ENCODE results near the gene VCP. TPM values are rescaled to one million over a fixed set of nuclear protein-coding genes. Genes with fewer than 3 reads are reported as not detected.

The VCP gene
- 233 to 308 TPM (median 293 TPM) in 5 replicates for total RNA-seq (2022; extraction: Qiagen RNA extraction)

GRCh38 chr9:35072461-35073278 is at the start of gene VCP:
Gene VCP (minus strand): TSS chr9:35072625. CDS start chr9:35072353, 272 bp downstream.

GRCh38 chr9:35115680-35116538 is 43.5 kb upstream of the VCP start, which contains the start of gene ATOSB:
Gene ATOSB (minus strand): TSS chr9:35115862. CDS start chr9:35108274, 7,588 bp downstream.

GRCh38 chr9:35102769-35103659 is 30.6 kb upstream of the VCP start, which contains the start of gene STOML2:
Gene STOML2 (minus strand): TSS chr9:35103131. CDS start chr9:35103094, 37 bp downstream.

GRCh38 chr9:35096035-35096849 is 23.8 kb upstream of the VCP start, which contains the start of gene PIGO:
Gene PIGO (minus strand): TSS chr9:35096591. CDS start chr9:35095565, 1,026 bp downstream.

GRCh38 chr9:35079426-35080341 is 7.3 kb upstream of the VCP start, which contains the start of gene FANCG:
Gene FANCG (minus strand): TSS chr9:35079942. CDS start chr9:35079524, 418 bp downstream.

Other genes with a start within 250 kb of the VCP start
- 0.08 to 0.19 TPM (median 0.14 TPM) in 5 replicates for gene PHF24, start 114.3 kb downstream of the VCP start, total RNA-seq (2022; extraction: Qiagen RNA extraction)
- 11.7 to 13.9 TPM (median 13.0 TPM) in 5 replicates for gene DNAJB5, start 82.9 kb downstream of the VCP start, total RNA-seq (2022; extraction: Qiagen RNA extraction)
- 31.3 to 48.0 TPM (median 47.2 TPM) in 5 replicates for gene FANCG, start 7.3 kb upstream of the VCP start, total RNA-seq (2022; extraction: Qiagen RNA extraction)
- gene PIGO, start 24.0 kb upstream of the VCP start, total RNA-seq (2022; extraction: Qiagen RNA extraction) = 36.4 to 47.2 TPM (median 46.2 TPM) in 5 replicates
- 200 to 254 TPM (median 236 TPM) in 5 replicates for gene STOML2, start 30.5 kb upstream of the VCP start, total RNA-seq (2022; extraction: Qiagen RNA extraction)
- 8.8 to 14.3 TPM (median 11.8 TPM) in 5 replicates for gene ATOSB, start 43.2 kb upstream of the VCP start, total RNA-seq (2022; extraction: Qiagen RNA extraction)
- 9.2 to 13.5 TPM (median 12.8 TPM) in 5 replicates for gene UNC13B, start 89.4 kb upstream of the VCP start, total RNA-seq (2022; extraction: Qiagen RNA extraction)

All from A549 treated with dexamethasone at 1 μM for 4 hours (cell line).